Non-pigmented ciliary epithelial cell (primary cell): ENCODE results near the gene NPB.

Source experiments
- DNase-seq: peaks from one replicate; pipeline ENCODE4 v3.0.0-alpha.2; 2010; ENCODE audit warnings: low read depth

Gene NPB

DNA sequence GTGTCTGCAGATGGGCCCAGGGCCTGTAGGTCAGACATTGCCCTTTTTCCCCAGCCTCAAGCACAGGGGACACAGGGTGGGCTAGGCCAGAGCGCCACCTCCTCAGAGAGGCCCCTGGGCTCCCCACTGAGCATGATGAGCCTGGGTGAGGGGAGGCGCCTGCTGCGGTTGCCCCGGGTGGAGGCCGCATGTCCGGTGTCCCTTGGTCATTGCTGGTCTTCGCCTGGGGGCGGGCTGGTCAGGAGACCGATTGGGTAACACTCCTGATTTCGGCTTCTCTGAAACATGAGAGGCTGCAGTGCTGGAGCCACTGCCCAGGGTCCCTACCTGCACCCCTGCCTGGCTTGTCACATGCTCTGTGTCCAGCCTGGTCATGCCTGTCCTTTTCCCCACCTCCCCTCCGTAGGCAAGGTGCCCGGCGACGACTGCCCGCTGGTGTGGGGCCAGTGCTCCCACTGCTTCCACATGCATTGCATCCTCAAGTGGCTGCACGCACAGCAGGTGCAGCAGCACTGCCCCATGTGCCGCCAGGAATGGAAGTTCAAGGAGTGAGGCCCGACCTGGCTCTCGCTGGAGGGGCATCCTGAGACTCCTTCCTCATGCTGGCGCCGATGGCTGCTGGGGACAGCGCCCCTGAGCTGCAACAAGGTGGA lies 2.4 kb upstream of the NPB start:
- DNase-seq, result no peak

DNA sequence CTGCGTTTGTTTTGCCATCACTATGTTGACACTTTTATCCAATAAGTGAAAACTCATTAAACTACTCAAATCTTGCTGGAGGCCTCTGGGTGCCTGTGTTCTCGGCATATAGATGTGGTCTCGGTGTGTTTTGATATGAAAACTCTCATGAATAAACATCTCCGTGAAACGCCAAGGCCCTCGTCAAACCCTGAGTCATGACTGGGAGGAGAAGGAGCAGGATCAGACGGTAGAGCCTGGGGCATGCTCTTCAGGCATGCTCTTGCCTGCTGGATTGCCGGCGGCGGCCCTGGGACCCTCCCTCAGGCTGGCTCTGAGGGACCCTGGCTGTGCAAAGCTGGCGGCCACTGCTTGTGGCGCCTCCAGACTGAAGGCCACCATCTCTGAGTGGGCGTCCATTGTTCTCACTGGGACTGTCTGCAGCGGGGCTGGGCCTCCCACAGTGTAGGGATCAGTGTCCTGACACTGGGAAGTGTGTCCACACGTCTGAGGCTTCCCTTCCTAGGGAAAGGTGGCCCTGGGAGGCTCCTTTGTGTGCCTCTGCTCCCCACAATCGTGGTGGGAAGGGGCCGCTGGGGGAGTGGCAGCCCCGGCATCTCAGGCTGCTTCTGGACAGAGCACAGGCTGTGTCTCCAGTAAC lies 1.7 kb upstream of the NPB start:
- DNase-seq, result no peak

DNA sequence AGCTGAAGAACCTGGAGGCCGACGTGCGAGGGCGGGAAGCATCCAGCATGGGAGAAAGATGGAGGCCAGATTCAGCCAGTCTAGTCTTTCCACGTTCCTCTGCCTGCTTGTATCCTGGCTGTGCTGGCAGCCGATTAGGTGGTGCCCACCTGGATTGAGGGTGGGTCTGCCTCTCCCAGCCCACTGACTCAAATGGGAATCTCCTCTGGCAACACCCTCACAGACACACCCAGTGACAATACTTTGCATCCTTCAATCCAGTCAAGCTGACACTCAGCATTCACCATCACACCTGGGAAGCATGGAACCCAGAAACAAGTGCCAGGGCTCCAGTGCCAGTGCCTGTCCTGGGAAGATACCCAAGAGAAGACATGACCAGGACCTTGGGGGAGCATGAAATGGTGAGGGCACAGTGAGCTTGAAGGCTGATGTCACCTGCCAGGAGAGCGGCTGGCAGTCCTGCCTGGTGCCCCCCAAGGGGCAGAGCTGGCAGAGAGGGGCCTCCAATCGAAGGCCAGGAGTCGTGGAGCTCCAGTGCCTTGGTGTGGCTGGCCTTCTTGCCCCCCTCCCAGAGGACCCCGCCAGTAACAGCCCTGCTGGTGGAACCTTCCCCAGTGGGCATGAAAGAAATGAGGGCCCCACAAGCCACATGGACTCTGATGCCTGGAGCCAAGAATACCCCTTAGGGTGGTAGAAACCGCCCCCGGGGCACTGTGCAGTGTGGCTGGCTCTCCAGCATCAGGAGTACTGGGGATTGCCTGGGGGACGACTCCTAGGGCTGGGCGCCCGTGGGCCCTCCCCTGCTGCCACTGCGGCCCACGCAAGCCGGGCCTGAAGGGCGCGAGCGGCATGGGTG lies 643 bp upstream of the NPB start:
- no peak for DNase-seq

DNA sequence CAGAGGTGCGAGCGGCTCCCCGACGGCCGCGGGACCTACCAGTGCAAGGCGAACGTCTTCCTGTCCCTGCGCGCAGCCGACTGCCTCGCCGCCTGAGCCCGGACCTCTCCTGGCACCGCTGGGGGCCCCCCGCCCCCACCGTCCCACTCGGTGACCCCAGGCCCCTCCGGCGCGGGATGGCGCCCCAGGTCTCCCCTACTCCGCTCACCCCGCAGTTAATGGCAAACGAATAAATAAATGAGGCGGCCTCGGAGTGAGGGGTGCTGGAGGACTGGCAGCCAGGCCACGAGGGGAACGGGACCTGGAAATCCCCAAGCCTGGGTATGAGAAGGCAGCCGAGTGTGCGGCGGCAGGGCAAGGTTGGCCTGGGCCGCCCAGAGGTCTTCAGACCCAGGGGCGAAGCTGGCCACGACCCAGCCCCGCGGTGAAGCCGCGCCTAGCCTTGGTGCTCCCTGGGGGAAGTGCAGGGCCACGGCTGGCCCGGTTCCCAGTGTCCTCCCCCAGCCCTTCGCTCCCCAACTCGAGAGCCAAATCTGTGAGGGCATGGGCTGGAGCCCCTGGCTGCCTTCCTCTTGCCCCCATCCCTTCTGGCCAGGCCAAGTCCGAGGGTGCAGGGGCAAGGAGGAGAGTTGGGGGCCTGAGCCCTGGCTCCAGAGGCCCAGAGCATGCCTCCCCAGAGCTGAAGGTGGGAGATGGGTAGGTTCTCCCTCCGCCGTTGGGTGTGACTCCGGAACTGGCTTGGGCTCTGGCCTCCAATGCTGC lies 796 bp downstream of the NPB start:
- DNase-seq, result no peak

DNA sequence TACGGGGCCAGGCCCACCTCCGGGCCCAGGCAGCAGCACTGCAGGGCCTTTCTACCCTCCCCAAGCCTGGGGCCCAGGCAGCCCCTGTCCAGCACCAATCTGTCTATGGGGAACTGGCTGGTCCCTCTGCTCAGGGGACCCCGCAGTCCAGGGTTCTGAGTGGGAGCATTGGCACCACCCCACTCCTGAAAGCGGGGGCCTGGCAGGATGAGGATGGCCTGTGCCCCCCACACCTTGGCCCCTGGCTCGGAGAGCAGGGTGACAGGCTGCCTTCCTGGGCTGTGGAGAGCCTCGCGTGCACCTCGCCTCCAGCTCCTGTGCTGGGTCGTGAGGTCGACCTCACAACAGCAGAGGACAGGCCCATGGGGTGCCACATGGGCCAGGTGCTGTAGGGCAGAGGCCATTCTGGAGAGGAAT lies 1.4 kb downstream of the NPB start:
- DNase-seq, result no peak

DNA sequence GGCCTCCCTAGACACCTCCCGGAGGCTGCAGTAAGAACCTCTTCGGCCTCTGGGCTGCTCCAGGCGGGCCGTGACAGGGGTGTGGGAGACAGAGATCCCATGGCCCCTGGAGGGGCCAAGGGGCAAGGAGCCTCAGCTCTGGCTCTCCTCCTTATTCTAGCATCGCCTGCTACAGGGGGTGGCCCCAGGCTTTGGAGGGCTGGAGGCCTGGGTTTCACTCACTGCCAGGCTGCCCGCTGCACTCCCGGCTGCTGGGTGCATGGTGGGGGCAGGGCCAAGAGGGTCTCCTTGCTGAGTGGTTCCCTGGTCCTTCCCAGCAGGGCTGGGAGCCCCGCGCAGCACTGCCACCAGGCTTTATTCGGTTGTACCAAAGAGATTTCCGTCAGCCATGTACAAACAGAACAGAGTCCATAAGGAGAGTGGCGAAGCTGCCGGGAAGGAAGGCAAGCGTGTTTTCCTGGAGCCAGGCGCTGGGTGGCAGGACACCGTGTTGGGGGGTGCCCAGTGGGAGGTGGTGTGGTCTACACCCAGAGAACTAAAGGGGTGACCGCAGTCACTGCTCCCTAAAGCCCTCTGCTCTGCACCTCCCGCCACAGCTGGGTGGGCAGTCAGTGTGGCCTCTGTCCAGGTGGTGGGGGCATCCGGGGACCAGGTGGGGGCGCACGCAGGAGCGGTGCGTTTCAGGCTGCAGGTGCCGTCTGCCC lies 2.0 kb downstream of the NPB start:
- no peak for DNase-seq

DNA sequence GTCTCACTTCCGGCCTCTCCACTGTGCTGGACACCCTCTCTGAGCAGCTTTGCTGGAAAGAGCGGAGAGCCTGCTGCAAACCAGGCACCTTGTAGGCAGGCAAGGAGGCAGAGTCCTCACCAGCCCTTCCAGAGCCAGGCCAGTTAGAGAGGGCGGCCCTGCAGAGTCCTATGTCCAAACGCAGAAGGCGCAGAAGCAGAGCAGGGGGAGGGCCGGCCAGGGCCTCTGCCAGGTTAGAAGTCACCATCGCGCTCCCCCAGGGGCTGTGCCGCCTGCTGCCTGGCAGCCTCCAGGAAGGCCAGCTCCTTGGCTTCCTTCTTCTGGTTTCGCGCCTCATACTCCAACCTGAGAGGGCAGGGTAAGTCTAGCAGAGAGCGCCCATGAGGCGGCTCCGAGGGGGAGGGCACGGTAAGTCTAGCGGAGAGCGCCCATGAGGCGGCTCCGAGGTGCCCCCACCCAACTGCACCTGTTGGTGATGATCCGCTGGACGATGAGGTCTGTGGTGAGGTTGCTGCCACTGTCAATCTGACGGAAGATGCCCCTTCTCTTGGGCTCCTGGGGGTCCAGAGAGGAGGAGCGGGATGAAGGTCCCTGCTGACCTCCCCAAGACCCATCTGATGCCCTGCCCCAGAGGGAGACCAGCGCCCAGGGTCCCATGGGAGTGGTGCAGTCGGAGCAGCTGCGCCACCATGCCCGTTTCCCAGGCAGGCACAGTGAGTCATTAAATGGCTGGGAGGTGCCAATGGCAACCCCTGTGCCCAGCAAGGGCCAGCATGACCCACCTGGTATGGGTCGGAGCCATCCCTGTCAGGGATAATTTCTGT lies 2.8 kb downstream of the NPB start:
- DNase-seq, result no peak

DNA sequence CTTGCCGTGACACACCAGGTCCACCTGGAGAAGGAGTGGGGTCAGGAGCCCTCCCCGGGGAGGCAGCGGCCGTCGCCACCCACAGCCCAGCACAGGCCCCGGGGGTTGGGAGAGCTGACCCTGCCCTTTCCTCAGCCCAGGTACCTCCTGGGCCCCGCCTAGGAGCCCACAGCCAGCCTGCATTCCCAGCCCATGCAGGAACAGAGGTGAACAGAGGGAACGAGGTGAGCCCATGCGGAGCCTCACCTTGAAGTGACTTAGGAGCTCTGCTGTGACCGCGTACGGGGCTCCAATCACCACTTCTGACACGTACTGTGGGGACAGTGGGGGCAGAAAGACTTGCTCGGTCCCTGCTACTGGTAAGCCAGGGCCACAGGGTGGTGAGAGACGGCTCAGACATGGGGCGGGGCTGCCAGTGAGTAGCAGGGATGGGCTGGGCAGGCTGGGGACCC lies 3.4 kb downstream of the NPB start:
- DNase-seq, result no peak

DNA sequence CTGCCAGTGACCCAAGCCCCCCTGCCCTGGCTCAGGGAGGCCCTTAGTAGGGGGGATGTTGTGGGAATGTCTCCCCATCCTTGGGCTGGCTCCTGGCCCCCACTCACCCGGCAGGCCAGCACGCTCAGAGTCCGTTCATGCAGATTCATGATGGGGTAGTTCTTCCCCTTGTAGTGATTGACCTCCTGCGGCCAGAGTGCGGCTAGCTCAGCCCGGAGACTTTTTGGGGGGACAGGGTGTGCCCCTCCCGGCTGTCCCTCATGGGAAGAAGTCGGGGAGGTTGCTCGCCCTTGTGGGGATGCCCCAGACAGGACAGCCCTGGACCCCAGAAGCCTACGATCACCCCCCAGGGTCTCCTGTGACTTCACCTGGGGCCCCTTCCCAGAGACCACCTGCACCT lies 4.0 kb downstream of the NPB start:
- no peak for DNase-seq

DNA sequence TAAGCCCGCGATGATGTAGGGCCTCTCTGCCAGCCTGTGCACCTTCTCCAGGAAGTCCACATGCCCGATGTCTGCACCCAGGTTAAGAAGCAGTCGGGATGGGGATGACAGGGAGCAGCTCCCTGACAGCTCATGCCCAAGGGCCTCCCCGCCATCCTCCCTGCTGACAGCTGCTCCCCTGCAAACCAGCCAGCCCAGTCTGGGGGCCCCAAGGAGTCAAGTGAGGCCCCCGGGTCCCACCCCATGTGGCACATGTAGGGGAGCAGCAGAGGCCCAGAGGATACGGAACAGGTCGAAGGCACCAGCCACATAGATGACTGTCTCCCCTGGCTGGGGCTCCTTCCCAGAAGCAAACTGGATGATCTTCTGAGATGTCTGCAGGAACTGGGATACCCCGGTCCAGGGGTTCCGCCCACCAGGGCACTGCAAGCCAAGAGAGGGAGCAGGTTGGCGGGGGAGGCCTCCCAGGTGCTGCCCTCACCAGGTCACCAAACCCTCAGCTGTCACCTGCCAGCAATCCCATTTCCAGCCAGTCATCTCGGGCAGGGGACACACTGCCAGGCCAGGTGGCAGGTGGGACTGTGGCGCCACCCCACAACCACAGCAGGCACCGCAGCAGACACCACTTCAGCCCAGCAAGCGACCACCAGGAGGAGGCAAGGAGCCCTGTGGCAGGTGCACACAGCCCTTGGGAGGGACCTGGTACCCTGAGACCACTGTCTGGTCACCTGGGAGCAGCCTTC lies 4.6 kb downstream of the NPB start:
- DNase-seq, result no peak

DNA sequence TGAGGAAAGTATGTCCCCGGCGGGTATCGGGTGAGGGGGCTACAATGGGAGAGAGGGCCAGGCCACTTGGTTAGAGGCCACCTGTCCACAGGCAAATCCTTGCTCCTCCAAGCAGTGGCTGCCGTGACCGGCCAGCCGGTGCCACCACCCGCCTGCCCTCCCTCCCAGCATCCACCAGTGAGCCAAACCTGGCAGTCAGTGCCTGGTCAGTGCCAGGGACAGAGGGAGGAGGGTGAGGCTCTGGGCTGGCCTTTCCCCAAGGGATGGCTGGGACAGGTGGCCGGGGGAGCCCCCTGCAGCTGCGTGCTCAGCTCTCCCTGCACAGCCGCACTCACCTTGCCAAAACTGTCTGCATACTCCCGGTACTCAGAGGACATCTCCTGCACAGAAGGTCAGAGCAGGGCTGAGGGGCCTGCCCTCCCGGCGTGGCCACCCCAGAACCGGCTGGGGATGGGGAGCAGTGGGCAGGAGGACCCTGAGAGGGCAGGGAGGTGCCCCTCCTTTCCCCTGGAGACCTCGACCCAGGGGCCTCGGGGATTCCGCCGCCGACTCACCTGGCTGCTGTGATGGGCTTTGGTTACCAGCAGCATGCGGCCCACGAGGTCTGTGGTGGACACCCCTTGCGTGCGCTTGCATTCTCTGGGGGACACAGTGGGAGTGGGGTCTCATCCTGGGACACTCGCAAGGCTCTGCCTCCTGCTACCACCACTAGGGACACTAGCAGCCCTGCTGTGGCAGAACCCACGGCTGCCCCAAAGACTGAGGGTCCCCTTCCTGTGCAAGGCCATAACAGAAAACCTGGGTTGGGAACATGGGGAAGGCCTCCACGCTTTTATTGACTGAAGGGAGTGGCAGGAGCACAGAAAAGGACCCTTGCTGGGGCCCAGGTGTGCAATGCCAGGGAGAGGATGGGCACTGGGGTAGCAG lies 5.4 kb downstream of the NPB start:
- DNase-seq, result no peak

DNA sequence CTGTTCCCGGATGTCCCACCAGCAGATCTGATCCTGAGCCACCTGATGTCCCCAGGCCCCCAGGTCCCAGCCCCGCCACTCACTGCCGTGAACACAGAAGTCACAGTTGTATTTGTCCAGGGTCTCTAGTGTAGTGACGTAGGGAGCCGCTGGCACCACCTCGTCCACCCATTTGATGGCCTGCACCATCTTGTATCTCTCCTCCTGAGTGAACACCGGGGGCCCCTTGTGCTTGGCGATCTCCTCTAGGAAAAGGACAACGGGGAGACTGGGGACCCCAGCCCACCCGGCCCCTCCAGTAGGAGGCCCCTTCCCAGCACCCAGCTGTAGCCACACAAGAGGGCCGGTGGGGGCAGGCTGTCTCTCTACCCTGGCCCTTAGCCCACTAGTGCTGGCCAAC lies 6.8 kb downstream of the NPB start:
- no peak for DNase-seq

DNA sequence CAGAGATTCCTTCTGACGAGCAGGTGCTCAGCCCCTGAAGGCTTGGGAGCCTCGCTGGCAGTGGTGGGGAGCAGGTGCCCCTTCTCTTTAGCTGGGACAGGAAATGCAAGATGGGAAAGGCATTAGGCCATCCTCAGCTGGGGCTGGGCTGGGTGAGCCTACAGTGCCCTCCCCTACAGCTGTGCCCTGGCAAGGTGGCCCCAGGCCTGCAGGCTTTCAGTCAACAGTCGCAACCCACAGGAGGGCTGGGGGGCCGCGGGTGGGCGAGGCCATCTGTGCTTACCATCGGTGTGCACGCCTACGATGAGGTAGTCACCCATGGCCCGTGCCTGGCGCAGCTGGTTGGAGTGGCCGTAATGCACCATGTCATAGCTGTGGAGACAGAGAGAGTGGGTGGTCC lies 7.2 kb downstream of the NPB start:
- no peak for DNase-seq

DNA sequence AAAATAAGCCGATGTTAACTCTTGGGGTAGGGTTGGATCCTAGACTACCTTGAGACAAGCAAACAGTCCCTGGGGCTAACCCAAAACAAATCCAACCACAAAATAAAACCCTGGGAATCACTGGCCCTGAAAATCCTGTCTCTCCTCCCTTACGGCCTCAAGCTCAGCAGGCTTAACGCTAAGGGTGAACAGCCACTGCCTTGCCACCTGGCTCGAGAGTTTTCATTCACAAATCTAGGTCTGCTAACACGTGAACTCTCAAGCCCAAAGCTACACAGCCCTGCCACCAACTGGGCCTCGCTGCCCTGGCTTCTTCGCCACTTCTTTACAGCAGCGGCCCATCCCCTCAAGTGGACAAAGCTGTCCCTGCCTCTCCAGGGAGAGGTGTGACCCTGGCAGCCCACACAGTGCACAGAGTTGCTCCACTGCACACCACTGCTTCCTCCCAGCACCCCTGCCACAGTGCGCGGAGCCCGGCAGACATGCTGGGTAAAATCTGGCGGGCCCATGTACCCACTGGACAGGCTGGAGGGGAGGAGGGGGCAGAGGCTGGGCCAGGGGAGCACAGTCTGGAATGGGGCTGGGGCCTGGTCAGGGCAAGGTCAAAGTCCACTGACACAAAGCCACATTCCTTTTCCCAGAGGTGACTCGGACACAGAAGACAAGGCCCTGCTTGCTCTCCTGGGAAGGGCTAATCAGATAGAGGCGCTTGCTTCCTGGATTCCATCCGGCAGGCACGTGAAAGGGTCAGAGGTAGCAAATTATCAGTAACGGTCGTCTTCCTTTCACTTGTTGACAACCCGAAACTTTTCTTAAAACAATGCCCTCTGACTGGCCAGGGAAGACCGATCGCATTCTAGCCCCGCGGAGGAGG lies 8.2 kb downstream of the NPB start:
- no peak for DNase-seq

DNA sequence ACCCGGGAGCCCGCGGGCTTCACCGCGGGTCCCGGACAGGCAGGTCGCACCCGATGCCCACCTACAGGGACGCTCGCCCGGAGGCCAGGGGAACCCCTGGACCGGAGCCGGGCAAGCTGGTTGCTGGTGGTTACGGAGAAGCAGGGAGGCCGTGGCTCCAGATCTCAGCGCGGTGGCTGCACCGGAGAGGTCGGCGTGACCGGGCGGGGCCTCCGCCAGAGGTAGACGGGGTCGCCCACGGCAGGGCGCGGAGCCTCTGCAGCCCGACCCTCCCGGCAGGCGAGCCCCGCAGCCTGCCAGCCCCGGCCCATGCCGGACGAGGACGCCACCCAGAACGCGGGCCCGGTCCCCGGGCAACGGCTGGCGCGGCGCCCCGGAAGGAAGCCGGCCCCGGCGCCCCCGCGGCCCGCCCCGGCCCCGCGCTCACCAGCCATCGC lies 8.8 kb downstream of the NPB start:
- DNase-seq, result no peak

DNA sequence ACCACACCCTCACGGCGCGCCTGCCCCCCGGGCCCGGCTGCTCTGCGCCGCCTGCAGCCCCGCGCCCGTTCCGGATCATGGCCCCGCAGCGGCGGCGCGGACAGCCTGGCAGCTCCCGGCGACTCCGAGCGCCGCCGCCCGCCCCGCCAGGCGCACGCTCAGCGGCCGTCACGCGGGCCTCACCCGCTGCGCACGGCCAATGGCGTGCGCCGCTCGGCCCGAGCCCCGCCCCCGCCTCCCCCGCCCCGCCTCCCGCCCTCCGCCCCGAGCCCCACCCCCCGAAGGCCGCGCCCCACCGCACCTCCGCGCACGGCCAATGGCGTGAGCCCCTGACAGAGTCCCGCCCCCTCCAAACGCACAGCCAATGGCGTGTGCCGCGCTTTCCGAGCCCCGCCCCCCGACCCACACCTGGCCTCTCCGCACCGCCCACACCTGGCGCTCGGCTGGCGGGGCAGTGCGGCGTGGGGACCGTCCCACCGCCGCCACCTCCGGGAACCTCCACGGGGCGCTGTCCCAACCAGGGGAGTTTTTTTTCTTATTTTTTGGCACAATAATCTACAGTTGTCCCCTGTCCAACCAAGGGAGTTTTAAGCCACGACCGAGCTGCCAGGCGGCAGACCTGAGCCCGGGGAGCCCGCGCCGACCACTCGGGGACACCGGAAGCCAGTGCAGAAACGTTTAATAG lies 9.4 kb downstream of the NPB start, which contains the start of gene PCYT2:
TSS of gene PCYT2 (minus strand) at position 123 of the 685 bp plus-strand sequence. CDS start at position 79, 44 bp downstream.
- DNase-seq, result no peak

DNA sequence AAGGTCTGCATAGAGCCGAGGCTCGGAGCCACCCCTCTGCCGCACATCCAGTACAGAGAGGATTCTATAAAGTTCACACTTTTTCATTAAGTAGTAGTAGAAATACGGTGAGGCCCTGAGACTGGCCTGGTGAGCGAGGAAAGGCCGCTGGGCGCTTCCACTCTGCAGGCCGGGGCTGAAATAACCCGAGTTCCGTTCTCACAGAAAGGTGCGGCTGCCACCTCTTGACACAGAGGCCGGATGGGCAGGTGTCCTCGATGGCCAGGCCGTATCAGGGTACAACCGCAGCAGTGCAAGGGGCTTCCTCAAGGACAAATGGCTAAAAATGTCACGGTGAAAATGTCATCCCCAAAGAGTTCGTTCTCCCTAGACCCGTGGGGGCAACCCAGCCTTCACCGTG lies 9.9 kb downstream of the NPB start:
- no peak for DNase-seq
